Kidney (tissue), 14 donors: Measurements from ENCODE around the gene HNRNPUL1. TPM values are rescaled to one million over a fixed set of nuclear protein-coding genes. Genes with fewer than 3 reads are reported as not detected.
A peak's percentile ranks its signal among the peaks of the same experiment; 100 is the strongest.

Source experiments
- DNase-seq, 5 donors: peaks; one replicate each; pipeline ENCODE4 v3.0.0-alpha.2; 2013 to 2020
- FAIRE-seq: peaks from 2 replicates; lab custom pipeline; 2012; peaks lifted over from hg19 to GRCh38; lab: Jason Lieb, UNC
- H3K27ac ChIP-seq, 2 donors: one replicate each; pipeline ENCODE4 v1.7.0; 2013; ENCODE audit warnings: low read depth in 2 of 2, low read length in 2 of 2, inconsistent platforms in 1 of 2
- H3K27me3 ChIP-seq: one replicate; pipeline ENCODE4 v1.7.1; 2013; ENCODE audit warnings: low read length, inconsistent platforms; ENCODE audit not compliant: control insufficient read depth, insufficient read depth
- H3K36me3 ChIP-seq, 3 donors: one replicate each; pipeline versions ENCODE4 v1.7.0 to v1.7.1; 2013; ENCODE audit warnings: low read length in 3 of 3, control low read depth in 1 of 3, inconsistent platforms in 1 of 3; ENCODE audit not compliant: insufficient read depth in 3 of 3, control insufficient read depth in 2 of 3
- H3K4me1 ChIP-seq, 3 donors: one replicate each; pipeline versions ENCODE4 v1.7.0 to v1.7.1; 2013; ENCODE audit warnings: low read length in 3 of 3, inconsistent platforms in 1 of 3, low read depth in 1 of 3; ENCODE audit not compliant: control insufficient read depth in 2 of 3, insufficient read depth in 2 of 3
- H3K4me3 ChIP-seq, 3 donors: one replicate each; pipeline versions ENCODE4 v1.7.0 to v1.8.1; 2013; ENCODE audit warnings: low read length in 3 of 3, control low read depth in 1 of 3, inconsistent platforms in 1 of 3
- H3K9ac ChIP-seq, 3 donors: one replicate each; pipeline versions ENCODE4 v1.7.0 to v1.7.1; 2013; ENCODE audit warnings: low read length in 3 of 3, control low read depth in 1 of 3, inconsistent platforms in 1 of 3
- H3K9me3 ChIP-seq, 3 donors: one replicate each; pipeline versions ENCODE4 v1.7.0 to v1.7.1; 2013; ENCODE audit warnings: low read length in 3 of 3, control low read depth in 1 of 3, inconsistent platforms in 1 of 3; ENCODE audit not compliant: control insufficient read depth in 2 of 3, insufficient read depth in 1 of 3
- CTCF ChIP-seq: IDR thresholded peaks from 3 replicates; pipeline ENCODE4 v1.5.1; 2012; ENCODE audit warnings: mild to moderate bottlenecking, moderate library complexity, borderline replicate concordance; ENCODE audit not compliant: insufficient read depth; ENCODE audit errors: extremely low read depth
- intact Hi-C: fragments of 100-400 bp; cut with DNase I; formaldehyde crosslinking; loops from one replicate; pipeline ENCODE4 v1.11.1; 2022
- polyA plus RNA-seq: library from polyadenylated mRNA; stranded (reverse); fragments of 350-450 nt; fragmentation: Illumina TruSeq; extraction: RNeasy Lipid Tissue Mini Kit (QIAGEN cat#74804); gene quantifications from one replicate; pipeline ENCODE4 v1.2.3, GENCODE V29; 2014; ENCODE audit warnings: low read depth, low replicate concordance; ENCODE audit not compliant: insufficient read depth
- total RNA-seq: library from RNA; stranded (reverse); fragmentation: NEBNext Ultra II Directional; extraction: Animal tissue kit (Norgen Biotek cat#: 25700); gene quantifications from one replicate; pipeline ENCODE4 v1.2.1, GENCODE V29; 2021
- donor health status: control.
- donor health status: control.
- donor health status: control.
- donor health status: control.
- donor health status: control.
- donor health status: DM: yes; HTN: yes; CAD: no.
- donor health status: Normal renal cell carcinoma (clear cell type).

The HNRNPUL1 gene
- total and polyA plus RNA-seq, 2 donors from 2014 or later = 51.0 to 182 TPM

DNA sequence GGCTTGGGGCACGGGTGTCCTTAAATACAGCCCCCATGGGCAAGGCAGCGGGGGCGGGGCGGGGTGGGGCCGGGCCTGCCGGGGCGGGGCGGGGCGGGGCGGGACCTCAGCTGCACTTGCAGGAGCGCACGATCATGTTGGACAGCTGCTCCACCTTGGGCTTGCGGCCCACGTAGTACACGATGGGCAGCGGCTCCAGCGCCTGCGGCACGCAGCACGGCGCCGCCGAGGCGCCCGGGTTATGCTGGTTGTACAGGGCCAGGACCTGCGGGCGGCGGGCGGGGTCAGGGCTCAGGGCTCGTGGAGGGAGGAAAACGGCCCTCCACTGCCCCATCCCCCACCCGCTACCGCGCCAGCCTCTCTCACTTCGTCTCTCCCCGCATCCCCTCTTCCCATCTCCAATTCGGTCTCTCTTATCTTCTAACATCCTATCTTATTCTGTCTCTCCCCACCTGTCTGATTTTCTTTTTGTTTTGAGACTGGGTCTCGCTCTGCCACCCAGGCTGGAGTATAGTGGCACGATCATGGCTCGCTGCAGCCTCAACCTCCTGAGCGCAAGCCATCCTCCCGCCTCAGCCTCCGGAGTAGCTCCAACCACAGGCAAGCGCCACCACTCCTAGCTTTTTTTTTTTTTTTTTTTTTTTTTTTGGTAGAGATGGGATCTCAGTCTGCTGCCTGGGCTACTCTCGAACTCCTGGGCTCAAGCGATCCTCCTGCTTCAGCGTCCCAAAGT, 66.9 kb downstream of the HNRNPUL1 start:
- Histone ChIP-seq H3K9me3 (no peaks in the 10 kb centered on the region), H3K36me3 (no peaks in the 10 kb centered on the region), H3K27me3 (no peaks in the 10 kb centered on the region), H3K4me1 (peaks cover 2 to 27% (median 16%) of the 10 kb centered on the region in 3 donors), H3K4me3 (no peak overlapping the region), H3K27ac (no peak overlapping the region), H3K9ac (no peak overlapping the region)
- TF ChIP-seq CTCF = no peak
- intact Hi-C loops = no loop called here
- FAIRE-seq (no peak), DNase-seq (peak in 1 of 5 donors; percentile 58)

DNA sequence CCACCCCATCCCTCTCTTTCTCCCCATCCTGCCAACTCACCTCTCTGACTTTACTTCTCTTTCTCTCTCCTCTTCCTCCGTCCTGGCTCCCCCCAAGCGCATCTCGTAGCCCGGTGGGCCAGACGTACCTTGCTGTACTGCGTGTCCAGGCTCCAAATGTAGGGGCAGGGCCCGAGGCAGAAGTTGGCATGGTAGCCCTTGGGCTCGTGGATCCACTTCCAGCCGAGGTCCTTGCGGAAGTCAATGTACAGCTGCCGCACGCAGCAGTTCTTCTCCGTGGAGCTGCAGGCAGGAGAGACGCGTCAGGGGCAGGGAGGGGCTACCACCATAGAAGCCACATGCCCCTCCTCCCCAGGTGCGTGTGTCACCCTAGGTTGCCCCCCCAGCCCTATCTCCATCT, 67.8 kb downstream of the HNRNPUL1 start:
- Histone ChIP-seq H3K9me3 (no peaks in the 10 kb centered on the region), H3K36me3 (no peaks in the 10 kb centered on the region), H3K27me3 (no peaks in the 10 kb centered on the region), H3K27ac (no peak overlapping the region), H3K9ac (no peak overlapping the region), H3K4me3 (no peak overlapping the region), H3K4me1 (peaks cover 0 to 20% (median 9%) of the 10 kb centered on the region in 3 donors)
- no peak for DNase-seq
- FAIRE-seq = no peak
- intact Hi-C loops = no loop called here
- TF ChIP-seq CTCF = no peak

- no peak for FAIRE-seq
Observed at GRCh38 chr19:41332468-41332867, 68.3 kb downstream of the HNRNPUL1 start.

More at GRCh38 chr19:41332468-41332867, 68.3 kb downstream of the HNRNPUL1 start:
- no peak for DNase-seq
- Histone ChIP-seq H3K9ac (no peak overlapping the region), H3K36me3 (no peaks in the 10 kb centered on the region), H3K9me3 (no peaks in the 10 kb centered on the region), H3K27ac (no peak overlapping the region), H3K27me3 (no peaks in the 10 kb centered on the region), H3K4me1 (peaks cover 0 to 16% (median 5%) of the 10 kb centered on the region in 3 donors), H3K4me3 (no peak overlapping the region)
- TF ChIP-seq CTCF = no peak
- intact Hi-C loops = no loop called here
